ENCODE measurements around the gene DTX3L.

GRCh38 chr3:122582390-122582789 lies 18.3 kb downstream of the DTX3L start:
- TF ChIP-seq, protein P1, sequence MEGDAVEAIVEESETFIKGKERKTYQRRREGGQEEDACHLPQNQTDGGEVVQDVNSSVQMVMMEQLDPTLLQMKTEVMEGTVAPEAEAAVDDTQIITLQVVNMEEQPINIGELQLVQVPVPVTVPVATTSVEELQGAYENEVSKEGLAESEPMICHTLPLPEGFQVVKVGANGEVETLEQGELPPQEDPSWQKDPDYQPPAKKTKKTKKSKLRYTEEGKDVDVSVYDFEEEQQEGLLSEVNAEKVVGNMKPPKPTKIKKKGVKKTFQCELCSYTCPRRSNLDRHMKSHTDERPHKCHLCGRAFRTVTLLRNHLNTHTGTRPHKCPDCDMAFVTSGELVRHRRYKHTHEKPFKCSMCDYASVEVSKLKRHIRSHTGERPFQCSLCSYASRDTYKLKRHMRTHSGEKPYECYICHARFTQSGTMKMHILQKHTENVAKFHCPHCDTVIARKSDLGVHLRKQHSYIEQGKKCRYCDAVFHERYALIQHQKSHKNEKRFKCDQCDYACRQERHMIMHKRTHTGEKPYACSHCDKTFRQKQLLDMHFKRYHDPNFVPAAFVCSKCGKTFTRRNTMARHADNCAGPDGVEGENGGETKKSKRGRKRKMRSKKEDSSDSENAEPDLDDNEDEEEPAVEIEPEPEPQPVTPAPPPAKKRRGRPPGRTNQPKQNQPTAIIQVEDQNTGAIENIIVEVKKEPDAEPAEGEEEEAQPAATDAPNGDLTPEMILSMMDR (conservative IDR thresholded peaks at IDR 0.05; ENCODE audit: low read length) = no peak
- no peak for TF ChIP-seq EZH2phosphoT487 (IDR thresholded peaks at IDR 0.05; ENCODE audit: borderline replicate concordance)
